NK-92 treated with Interleukin-12 subunit alpha and Interleukin-12 subunit beta, amount 100 ng/mL, for 24 hours (cell line): ENCODE measurements around the gene TMEM164.

Experiments used
- DNase-seq: peaks from one replicate; lab custom pipeline; 2025; lab: John Stamatoyannopoulos, UW

TMEM164 gene

DNA sequence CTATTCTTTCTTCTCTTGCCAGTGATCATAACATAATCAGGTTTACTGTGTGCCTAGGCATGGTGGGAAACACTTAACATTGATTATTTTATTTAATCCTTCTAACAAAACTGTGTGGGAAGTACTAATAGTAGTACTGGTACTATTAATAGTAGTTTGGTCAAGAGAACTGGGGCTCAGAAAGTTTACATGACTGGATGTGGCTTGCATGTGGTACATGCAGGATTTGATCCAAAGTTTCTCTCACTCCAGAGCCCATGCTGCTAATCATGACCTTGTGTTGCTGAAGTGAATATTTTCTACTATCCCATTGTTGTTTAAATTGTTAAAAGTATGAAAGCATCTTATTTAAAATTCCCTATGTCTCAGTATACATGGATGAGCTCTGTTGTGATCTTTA, 78.4 kb downstream of the TMEM164 start:
- DNase-seq, result no peak

DNA sequence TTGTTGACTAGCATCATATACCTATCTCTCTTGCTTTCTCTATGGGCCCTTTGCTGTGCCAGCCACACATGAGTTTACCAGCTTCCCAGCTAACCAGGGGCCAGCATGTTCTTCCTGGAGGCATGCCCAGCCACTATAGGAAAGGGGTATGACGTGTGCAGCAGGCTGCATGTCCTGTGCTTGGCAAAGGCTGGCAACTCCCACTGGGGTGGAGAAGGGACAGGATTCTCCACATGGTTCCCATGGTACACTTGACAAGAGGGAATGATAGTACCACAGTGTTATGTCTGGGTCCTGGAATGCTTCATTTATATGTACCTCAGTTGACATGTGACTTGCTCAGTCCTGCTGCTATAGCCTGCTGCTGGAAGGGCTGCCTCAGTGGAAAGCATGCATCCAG, 78.8 kb downstream of the TMEM164 start:
- DNase-seq, result no peak

DNA sequence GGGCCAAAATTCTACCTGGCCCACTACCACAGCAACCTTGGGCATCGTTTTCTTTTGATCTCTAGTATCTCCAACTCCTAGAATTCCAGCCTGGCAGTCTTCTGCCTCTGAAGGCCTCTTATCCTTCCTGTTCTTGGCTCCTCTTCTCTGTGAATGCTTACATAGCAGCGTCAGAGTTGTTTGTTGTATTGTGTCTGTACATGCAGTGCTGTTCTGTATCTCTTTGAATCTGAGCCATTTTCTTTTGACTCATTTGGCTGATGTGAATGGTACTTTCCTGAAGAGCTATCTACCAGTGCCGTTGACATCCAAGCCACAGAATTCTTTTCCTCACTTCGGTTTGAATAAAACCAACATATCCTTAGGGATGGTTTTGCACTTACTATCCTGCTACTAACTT, 79.2 kb downstream of the TMEM164 start:
- no peak for DNase-seq

DNA sequence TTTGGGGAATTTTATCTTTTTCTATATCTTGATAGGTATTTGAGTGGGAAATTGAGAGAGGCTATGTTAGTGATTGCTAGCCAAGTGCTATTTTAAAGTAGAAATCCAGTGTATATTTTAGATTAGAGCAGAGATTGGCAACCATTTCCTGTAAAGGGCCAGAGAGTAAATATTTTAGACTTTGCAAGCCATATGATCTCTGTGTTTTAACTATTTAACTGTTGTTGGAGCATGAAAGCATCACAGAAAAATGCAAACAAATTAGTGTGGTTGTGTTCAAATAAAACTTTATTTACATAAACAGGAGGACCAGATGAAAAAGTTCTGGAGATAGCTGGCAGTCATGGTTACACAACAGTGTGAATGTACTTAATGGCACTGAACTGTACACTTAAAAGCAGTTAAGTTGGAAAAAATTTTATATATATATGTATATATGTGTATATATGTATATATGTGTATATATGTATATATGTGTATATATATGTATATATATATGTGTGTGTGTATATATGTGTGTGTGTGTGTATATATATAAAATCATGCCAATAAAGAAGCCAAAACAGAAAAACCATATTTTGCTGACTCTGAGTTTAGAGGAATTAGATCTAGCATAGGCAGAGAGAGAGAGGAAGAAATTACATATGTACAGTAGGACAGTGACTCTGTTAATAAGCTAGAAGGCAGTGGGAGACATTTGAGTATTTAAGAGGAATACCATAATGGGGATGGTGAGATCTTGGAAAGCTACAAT, 83.4 kb downstream of the TMEM164 start:
- no peak for DNase-seq

DNA sequence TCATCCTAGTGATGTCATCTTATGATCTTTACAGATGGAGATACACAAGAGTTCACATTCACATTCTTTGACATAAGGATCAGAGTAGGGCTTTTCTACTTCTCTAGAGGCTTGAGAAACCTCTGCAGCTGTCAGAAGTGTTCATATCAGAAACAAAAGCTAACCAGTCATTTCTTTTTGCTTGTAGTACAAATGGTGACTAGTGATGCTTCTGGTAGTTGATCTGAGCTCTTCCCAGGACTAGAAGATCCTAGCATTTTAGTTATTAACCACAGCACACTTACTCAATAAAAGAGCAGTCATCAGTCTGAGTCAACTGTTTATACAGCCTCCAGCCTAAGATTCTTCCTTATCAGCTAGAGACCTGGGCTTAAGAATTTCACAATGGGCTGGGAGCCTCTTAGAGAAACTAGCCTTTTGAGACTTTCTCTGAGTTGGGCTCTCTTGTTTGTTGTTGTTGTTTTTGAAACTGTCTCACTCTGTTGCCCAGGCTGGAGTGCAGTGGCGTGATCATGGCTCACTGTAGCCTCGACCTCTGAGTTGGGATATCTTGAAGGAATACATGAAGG, 84.1 kb downstream of the TMEM164 start:
- no peak for DNase-seq

DNA sequence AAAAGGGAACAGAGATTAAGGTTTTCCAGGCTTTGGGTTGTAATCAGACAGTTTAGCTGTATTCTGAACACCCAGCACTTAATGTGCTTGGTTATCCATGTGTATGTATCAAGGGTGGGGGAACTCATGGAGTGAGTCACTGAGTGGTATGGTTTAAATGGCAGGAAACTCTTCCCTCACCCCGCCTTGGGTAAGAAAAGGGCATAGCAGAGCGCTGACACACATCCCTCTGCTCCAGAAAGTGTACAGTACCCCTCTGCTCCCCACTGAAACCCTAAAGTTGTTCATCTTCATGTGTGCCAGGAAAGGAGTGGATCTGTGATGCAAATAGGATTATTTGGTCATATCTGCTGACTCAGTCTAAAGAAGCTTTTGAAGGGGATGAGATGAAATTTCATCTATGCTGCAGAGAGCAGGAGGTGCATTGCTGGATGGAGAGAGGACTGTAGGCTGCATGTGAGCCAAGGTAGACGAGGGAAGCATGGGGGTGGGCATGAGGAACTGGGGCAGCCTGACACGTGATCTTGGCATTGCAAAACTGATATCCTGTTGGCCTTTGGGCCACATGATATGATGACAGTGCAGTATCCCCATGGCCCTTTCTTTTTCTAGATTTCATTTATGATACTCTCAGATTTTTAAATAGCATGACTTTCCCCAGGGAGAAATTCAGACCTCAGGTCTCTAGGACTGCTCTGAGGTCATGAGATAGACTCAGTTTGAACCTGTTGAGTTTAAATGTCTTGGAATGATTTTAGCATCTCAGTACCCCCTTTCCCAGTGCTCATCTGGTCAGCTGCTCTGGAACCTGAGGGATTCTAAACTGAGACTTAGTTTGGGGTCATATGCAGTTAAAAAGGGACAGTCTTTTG, 84.8 kb downstream of the TMEM164 start:
- DNase-seq, result no peak

DNA sequence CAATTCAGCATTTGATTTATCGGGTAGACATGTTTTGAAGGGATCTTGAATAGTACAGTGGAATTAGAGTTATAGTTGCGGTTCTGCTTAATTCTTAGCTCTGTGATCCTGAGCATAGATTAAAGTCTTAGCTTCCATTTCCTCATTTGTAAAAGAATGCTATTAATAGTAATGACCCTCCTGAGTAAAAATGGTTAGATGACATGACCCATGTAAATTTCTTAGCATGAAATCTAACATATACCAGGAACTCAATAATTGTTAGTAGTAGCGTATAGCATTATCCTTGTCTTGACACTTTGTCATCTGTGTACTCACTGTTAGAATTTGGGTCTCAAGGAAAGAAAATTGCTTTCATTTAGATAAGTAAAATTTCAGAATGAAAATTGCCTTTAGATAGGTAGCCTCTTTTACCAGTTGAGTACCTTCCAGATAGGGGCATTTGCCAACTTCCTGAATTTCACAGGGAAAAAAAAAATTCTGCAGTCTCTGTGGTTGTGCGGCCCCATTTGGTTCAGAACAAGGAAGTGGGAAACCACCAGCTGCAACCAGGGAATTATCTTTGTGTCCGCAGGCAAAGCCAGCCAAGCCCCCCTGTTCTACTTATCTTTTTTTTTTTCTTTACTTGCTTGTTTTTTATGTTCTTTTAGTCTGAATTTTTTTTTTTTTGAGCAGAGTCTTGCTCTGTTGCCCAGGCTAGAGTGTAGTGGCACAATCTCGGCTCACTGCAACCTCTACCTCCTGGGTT, 86.9 kb downstream of the TMEM164 start:
- DNase-seq, result no peak

DNA sequence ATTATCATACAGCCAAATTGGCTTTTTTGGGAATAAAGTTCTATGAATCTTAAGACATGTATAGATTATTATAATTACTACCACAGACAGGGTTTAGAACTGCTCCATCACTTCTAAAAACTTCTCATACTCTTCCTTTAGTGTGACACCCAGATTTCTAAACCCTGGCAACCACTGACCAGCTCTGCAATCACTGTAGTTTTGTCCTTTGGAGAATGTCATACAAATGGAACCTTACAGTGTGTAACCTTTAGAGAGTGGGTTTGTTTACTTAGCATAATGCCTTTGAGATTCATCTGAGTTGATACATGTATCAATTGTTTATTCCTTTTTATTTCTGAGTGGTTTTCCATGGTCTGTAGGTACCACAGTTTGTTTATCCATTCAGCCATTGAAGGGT, 95.0 kb downstream of the TMEM164 start:
- no peak for DNase-seq

DNA sequence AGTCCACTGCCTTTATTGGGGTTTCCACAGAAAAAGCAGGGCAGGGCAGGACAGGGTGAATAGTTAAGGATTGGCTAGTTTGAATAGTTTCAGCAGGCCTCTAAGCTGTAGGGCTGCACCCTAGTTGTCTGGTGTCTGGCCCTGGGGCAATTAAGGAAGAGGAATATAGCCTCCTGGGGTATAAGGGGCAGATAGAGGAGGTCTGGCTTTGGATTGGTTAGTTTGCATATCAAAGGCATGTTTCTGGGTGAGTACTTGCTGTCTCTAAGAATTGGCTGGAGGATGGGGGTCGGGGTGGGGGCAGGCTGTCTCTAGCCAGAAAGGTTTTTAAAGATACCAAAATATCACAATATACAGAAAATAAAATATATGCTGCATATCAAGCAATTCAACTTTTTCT, 100.4 kb downstream of the TMEM164 start:
- DNase-seq, result no peak

DNA sequence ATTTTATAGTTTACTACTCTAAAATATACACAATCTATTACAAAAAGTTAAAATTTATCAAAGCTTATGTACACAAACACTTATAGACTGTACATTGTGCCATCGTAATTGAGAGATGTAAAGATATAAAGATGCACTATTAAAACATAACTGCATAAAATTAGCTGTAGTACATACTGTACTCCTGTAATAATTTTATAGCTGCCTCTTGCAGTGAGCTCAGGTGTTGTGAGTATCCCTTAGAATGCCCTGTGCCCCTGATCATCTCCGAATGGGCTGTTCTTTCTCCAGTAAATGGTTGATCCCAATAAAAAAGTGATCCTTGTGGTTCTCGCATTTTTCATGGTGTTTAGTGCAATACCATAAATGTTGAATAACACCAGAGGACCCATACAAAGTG, 101.2 kb downstream of the TMEM164 start:
- no peak for DNase-seq

DNA sequence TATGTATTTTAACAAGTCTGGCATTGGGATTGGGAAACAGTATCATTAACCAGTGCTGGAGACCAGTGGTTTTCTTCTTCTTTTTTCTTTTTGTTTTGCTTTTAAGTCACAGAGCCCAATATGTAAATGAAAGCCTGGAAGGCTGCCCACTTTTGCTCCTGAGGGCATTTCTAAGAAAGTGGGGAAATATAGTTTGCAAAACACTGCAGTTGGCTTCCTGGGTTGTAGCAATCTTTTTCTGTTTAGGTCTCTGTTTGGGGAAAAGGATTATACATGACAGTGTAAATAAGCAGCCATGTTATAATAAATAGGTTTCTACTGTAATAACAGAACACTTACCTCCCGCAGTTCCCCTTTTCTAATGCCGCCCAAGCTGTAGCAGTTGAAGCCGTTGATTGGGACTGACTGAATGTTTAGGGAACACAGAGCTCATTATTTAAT, 105.5 kb downstream of the TMEM164 start:
- no peak for DNase-seq

DNA sequence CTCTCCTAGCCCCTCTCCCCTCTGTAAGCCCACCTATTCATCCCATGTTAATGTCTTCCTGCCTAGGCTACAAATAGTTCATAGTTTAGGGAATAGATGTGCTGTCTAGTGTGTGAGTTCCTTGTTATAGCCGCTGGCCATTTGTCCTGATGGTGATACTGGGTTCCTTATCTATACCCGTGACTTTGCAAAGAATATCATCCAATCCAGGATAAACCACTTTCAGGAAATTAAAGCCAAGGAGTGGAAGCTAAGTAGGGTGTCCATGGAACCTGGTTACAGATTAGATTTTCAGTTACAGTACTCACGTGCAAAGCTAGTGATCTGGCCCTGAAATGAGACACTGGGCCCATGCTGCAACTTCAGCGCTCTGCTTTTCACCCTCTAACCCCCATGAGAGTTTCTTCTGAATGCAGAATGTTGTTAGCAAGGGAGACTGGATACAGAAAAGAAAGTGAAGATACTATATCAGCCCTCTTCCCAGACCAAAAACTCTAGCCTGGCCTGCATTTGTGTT, 111.4 kb downstream of the TMEM164 start:
- DNase-seq, result no peak

DNA sequence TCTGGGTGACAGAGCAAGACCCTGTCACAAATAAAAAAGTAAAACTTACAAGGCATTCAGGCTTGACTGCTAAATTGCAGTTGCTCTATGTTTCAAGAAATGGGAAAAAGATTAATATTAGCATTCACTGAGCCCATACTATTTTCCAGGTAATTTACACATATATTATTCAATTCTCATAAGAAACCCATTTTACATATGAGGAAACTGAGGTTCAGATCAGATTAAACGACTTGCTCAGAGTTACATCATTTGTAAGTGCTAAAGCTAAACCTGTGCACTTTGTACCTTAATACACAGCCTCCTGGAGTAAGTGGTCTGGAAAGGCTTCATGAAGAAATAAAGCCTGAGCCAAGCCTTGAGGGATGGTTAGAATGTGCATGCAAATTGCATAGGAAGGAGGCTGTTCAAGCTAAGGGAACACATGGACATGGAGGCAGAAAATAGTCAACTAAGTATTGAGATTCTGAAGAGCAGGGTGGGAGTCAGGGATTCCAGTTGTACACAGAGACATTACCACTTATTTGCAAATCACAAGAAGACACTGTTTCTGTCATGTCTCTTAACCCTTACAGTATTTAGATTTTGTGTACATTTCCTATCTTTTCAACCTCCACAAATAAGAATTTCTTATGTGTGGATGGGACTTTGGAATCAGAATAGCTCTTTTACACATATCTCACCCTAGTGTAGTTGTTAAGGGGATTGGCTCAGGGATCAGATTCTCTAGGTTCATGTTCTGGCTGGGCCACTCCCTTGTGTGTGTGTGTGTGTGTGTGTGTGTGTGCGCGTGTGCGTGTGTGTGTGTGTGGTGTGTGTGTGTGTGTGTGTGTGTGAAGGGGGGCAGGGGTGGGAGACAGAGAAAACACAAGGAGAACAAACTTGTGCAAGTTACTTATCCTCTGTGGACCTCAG, 113.4 kb downstream of the TMEM164 start:
- DNase-seq, result no peak

DNA sequence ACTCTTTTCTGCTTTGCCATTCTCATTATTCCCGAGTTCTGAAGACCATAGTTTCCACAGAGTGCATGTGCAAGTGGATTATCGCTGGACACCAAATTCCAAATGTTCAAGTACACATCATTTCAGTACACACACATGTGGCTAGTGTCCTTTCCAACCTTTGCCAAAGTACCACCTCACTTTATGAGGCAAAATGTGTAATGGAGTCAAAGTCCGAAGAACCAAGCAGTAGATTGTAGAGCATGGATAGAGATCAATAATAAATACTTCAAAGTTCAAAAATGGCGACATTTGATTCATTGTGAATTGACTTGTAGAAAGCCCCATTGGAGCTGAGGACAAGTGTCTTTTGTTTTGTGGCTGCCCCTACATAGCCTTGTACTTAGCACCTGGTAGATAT, 115.6 kb downstream of the TMEM164 start:
- DNase-seq, result no peak

DNA sequence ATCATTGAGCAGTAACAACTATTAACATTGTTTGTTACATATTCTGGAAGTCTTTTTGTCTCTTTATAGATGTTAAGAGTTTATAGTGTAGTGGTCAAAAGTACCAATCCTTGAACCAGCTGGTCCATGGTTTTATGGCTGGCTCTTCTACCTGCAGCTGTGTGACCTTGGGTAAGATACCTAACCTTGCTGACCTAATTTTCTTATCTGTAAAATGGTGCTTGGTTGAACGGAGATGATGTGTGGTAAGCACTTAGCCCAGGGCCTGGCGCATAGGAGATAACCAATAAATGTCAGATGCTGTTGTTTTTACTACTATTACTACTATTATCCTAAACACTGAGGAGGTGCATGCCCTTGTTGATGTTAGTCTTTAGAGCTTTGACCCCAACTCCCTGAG, 116.6 kb downstream of the TMEM164 start:
- no peak for DNase-seq

DNA sequence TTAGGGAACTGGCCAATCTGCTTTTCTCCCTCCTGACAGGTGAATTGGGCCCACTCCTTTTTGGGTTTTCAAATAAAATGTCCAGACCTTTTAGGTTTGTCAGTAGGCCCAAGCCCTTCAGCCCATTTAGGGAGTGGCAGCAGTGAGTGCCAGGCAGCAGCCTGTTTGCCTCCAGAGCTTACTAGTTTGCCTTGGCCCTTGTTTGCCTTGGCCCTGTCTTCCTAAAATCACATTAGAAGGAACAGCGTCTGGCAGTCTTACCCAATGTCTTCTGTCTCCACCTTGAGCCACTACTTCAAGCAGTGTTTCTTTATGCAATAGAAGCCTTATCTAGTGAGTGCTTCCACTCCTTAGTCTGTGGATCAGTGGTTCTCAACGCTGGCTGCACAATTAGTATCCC, 117.1 kb downstream of the TMEM164 start:
- no peak for DNase-seq

DNA sequence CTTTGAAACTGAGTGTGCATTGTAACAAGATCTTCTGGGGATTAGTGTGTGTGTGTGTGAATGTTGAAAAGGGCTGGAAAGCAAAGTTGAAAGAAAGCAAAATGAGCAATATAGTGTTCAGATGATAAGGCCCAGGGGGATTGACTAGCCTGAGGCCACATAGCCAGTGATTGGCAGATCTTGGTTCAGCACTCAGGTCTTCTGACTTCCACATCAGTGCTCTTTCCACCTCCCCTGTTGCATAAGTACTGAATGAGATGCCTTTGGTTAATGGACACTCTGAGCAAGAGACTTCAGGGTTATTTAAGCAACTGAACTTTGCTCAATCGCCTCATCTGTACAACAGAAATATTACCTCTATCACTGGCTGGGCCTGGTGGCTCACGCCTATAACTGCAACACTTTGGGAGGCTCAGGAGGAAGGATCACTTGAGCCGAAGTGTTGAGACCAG, 120.4 kb downstream of the TMEM164 start:
- no peak for DNase-seq

DNA sequence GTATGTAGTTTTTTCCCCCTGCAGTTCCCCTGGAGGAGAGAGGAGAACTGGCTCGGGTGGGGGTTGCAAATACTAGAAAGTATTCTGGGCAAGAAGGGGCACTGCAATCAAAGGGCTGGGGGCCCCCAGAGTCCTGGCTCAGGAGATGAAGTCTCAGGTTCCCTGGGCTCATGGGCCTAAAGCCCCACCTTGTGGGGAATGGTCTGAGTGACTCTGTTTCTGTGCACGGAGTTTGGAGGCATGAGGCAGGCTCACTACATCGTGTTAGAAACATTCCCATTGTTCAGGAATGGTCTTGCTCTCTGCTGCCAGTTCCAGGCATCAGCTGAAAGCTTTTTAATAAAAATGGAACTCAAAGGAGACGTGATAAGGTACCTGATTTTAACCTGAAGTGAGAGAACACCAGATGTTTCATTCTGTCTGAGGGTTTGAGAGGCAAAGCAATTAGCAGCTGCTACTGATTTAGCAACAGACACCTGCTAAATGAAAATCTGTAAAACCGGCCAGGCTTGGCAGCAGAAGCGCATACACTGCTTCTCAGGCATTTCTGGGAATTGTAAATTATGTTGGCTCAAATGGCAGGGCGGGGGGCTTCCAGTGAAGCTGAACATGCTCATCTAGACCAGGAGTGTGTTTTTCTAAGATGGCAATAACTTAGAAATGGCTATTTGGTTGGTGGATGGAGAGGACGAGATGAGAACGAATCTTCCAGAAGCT, 122.7 kb downstream of the TMEM164 start:
- DNase-seq, result no peak

DNA sequence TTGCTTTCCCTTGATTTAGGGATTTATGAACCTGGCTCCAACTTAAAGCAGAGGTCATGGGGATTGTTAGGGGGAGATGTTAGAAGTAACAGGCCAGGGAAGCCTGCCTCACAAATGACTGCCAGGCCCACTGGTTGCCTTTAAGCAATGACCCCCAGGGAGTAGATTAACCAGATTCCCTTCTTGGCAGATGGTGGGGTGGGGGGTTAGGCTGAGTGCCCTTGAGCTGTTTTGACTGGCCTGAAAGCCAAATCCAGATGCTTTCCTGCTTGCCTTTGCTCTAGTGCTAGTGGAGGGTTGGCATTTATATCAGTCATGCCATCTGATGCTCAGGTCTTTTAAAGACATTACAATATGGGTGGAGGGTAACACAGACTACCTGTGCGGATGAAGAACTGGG, 128.1 kb downstream of the TMEM164 start:
- no peak for DNase-seq

DNA sequence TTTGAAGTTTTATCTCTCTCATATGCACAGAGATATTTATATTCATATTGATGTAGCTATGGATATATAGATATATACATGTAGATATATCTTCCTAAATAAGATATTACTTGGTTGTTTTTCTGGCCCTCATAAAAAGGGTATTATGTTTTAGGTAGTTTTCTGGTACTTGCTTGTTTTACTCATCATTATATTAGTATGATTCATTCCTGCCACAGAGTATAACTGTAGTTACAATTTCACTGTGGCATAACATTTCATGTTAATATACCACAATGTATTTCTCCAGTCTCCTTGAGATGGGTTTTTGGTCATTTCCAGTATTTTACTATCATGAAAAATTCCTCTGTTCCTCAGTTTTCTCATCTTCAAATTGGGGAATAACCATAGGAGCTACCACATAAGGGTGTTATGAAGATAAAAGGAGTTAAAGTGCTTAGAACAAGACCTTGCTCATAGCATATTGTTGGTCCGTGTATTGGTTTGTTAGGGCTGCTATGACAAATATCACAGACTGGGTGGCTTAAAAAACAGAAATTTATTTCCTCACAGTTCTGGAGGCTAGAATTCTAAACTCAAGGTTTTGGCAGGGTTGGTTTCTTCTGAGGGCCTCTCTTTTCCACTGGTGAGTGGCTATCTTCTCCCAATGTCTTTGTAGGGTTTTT, 129.7 kb downstream of the TMEM164 start:
- no peak for DNase-seq
